Activated T-cell treated with anti-CD3 and anti-CD28 coated beads, Interleukin-2, amount 50 U/mL, for 24 hours (primary cell): Measurements from ENCODE around the gene EYS.
"Not testable (repeated sequence)": the region's sequence is repeated elsewhere in the genome, so short reads cannot be mapped to it uniquely, and the experiment has no call there.

ENCODE experiments used
- DNase-seq: peaks from one replicate; pipeline ENCODE4 v3.0.0-alpha.2; 2020
- H3K27ac Mint-ChIP-seq: 2 replicates; pipeline ENCODE4 v1.8.0; 2020; ENCODE audit warnings: mild to moderate bottlenecking, mixed read lengths
- H3K27me3 Mint-ChIP-seq: 2 replicates; pipeline ENCODE4 v1.8.0; 2020; ENCODE audit warnings: mixed read lengths
- H3K36me3 Mint-ChIP-seq: 2 replicates; pipeline ENCODE4 v1.8.0; 2020; ENCODE audit warnings: low read depth, mixed read lengths
- H3K4me1 Mint-ChIP-seq: 2 replicates; pipeline ENCODE4 v1.8.0; 2020; ENCODE audit warnings: low read depth, mixed read lengths
- H3K4me3 Mint-ChIP-seq: 2 replicates; pipeline ENCODE4 v1.8.0; 2020; ENCODE audit warnings: mild to moderate bottlenecking, moderate library complexity, mixed read lengths
- H3K9me3 Mint-ChIP-seq: 2 replicates; pipeline ENCODE4 v1.8.0; 2020; ENCODE audit warnings: mixed read lengths

Gene EYS

DNA sequence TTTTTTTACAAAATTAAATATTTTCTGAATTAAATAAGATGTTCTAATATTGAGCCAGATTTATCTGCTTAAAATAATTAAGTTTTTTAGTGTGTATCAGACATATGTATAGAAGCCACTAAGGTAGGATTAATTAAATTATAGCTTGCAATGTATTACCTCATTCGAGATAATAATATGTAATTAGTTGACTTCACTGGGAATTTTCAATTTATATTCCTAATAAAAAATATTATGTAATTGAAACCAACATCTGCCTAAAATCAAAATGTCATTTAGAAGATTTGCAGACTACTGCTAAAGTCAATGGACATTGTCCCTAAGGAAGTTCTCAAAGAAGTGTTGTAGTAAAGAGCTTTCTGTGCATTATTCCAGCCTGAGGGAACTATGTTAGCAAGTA is 254.7 kb downstream of the EYS start:
- Mint-ChIP-seq H3K9me3 (peaks cover 10% of the 10 kb centered on the region), H3K27me3 (no peaks in the 10 kb centered on the region), H3K4me1 (no peaks in the 10 kb centered on the region), H3K4me3 (no peak overlapping the region), H3K36me3 (no peaks in the 10 kb centered on the region), H3K27ac (no peak overlapping the region)
- DNase-seq = no peak

DNA sequence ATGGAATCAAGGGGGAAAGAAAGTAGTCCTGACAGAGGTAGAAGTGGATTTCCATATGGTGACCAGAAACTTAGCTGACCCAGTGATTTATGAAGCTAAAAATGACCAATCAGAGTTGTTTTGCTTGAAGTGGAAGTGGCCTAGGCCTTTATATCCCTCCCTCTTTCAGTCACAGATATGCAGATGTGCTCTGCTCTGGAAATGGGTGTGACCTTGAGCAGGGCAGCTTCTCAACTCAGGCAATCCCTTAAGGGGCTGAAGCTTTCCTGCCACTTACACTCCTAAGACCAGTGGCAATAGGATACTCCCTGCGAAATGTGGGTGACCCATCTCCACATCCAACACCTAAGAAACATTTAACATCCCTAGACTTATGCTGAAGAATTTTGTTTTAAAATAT is 256.6 kb downstream of the EYS start:
- Mint-ChIP-seq H3K36me3 (no peaks in the 10 kb centered on the region), H3K27me3 (no peaks in the 10 kb centered on the region), H3K9me3 (peaks cover 4% of the 10 kb centered on the region), H3K4me1 (no peaks in the 10 kb centered on the region), H3K27ac (no peak overlapping the region), H3K4me3 (no peak overlapping the region)
- no peak for DNase-seq

GRCh38 chr6:65449926-65450325 is 257.1 kb downstream of the EYS start:
- no peaks in the 10 kb centered on the region for H3K4me1 Mint-ChIP-seq
- no peak overlapping the region for H3K4me3 Mint-ChIP-seq
- DNase-seq = no peak
- H3K9me3 Mint-ChIP-seq = peaks cover 4% of the 10 kb centered on the region
- no peaks in the 10 kb centered on the region for H3K36me3 Mint-ChIP-seq
- no peaks in the 10 kb centered on the region for H3K27me3 Mint-ChIP-seq
- H3K27ac Mint-ChIP-seq = no peak overlapping the region

GRCh38 chr6:65448866-65449265 is 258.2 kb downstream of the EYS start:
- Mint-ChIP-seq H3K27me3 (no peaks in the 10 kb centered on the region), H3K27ac (no peak overlapping the region)
- DNase-seq = no peak

GRCh38 chr6:65436281-65436680 is 270.7 kb downstream of the EYS start:
- DNase-seq = no peak
- Mint-ChIP-seq H3K27ac (no peak overlapping the region), H3K4me3 (no peak overlapping the region), H3K36me3 (no peaks in the 10 kb centered on the region), H3K27me3 (no peaks in the 10 kb centered on the region), H3K9me3 (peaks cover 9% of the 10 kb centered on the region), H3K4me1 (no peaks in the 10 kb centered on the region)

More at GRCh38 chr6:65448866-65449265, 258.2 kb downstream of the EYS start:
- Mint-ChIP-seq H3K9me3 (peaks cover 4% of the 10 kb centered on the region), H3K36me3 (no peaks in the 10 kb centered on the region), H3K4me1 (no peaks in the 10 kb centered on the region), H3K4me3 (no peak overlapping the region)

- no peaks in the 10 kb centered on the region for H3K4me1 Mint-ChIP-seq
- DNase-seq = no peak
Observed at GRCh38 chr6:65416621-65417020, 290.4 kb downstream of the EYS start.

GRCh38 chr6:65410309-65410708 is 296.7 kb downstream of the EYS start:
- H3K27ac Mint-ChIP-seq = no peak overlapping the region
- no peaks in the 10 kb centered on the region for H3K36me3 Mint-ChIP-seq
- no peaks in the 10 kb centered on the region for H3K4me1 Mint-ChIP-seq
- peaks cover 10% of the 10 kb centered on the region for H3K9me3 Mint-ChIP-seq
- no peaks in the 10 kb centered on the region for H3K27me3 Mint-ChIP-seq
- DNase-seq = no peak
- no peak overlapping the region for H3K4me3 Mint-ChIP-seq

More at GRCh38 chr6:65416621-65417020, 290.4 kb downstream of the EYS start:
- H3K27me3 Mint-ChIP-seq = no peaks in the 10 kb centered on the region
- no peaks in the 10 kb centered on the region for H3K36me3 Mint-ChIP-seq
- no peak overlapping the region for H3K27ac Mint-ChIP-seq
- peaks cover 14% of the 10 kb centered on the region for H3K9me3 Mint-ChIP-seq
- H3K4me3 Mint-ChIP-seq = no peak overlapping the region

DNA sequence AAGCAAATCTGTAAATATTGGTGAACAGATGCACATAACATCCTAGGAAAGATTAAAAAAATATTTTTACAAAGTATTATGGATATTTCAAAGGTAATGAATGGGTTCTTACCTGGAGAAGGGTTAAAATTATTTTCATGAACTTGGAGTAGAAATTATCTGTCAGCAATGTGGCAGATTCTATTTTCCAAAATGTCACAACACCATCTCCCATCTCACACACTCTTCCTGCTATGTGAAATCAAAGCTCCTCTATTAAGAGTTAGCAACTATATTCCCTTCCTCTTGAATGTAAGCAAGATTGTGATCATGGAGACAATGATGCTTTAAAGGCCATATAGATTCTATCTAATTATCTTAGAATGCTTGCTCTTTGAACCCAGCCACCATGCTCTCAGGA is 304.5 kb downstream of the EYS start:
- DNase-seq = no peak

DNA sequence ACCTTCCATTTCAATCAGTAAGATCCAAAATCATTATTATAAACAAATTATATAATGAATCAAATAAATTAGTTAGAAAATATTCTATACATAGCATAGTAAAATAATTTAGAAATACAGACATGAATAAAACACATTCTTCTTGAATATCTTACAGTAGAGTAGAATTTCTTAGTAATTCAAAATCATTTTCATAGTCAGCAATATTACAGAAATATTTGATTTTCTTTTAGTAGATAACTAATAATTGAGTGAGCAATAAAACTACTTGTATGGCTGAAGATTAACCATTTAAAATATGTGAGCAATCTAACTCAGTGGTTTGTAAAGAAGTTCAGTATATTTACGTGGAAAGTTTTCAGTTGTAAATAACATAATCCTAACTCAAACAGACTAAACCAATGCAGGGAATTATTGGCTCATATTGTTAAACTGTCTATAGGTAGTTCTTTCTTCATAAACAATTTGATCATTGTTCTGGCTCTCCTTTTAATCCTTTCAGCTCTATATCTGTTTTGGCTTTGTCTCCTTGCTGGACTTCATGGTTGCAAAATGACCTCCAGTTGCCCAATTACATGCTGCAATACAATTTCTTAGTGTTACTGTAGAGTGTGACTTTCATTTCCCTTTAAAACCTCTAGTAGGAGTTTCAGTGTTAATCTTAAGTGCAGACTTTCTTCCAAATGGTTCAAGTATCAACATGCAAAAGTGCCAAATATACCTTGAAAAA is 307.5 kb downstream of the EYS start:
- Mint-ChIP-seq H3K4me1 (no peaks in the 10 kb centered on the region), H3K9me3 (peaks cover 8% of the 10 kb centered on the region), H3K27me3 (no peaks in the 10 kb centered on the region)

More for the DNA sequence above, 304.5 kb downstream of the EYS start:
- H3K4me3 Mint-ChIP-seq = no peak overlapping the region
- no peaks in the 10 kb centered on the region for H3K4me1 Mint-ChIP-seq
- H3K36me3 Mint-ChIP-seq = no peaks in the 10 kb centered on the region
- peaks cover 8% of the 10 kb centered on the region for H3K9me3 Mint-ChIP-seq
- no peak overlapping the region for H3K27ac Mint-ChIP-seq
- no peaks in the 10 kb centered on the region for H3K27me3 Mint-ChIP-seq

DNA sequence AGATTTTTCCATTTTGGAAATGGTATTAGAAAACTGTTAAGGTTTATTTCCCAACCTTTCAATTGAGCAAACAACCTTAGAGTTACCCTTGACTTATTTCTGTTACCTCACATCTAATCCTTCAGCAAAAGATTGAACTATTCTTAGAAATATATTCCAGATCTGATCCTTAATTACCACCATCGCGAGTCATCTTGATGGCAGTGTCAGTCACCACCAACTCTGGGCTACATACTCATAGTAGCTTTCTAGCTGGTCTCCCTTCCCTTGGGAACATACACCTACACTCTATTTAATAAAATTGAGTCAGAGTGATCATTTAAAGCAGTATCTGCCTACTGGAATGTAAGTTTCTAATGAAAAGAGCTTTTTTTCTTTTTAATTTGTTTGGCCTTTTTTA is 308.2 kb downstream of the EYS start:
- Mint-ChIP-seq H3K9me3 (peaks cover 9% of the 10 kb centered on the region), H3K4me1 (no peaks in the 10 kb centered on the region), H3K27ac (no peak overlapping the region), H3K36me3 (no peaks in the 10 kb centered on the region), H3K27me3 (no peaks in the 10 kb centered on the region), H3K4me3 (no peak overlapping the region)
- DNase-seq = no peak

More for the DNA sequence above, 307.5 kb downstream of the EYS start:
- H3K4me3 Mint-ChIP-seq = no peak overlapping the region
- H3K27ac Mint-ChIP-seq = no peak overlapping the region
- no peaks in the 10 kb centered on the region for H3K36me3 Mint-ChIP-seq
- no peak for DNase-seq

DNA sequence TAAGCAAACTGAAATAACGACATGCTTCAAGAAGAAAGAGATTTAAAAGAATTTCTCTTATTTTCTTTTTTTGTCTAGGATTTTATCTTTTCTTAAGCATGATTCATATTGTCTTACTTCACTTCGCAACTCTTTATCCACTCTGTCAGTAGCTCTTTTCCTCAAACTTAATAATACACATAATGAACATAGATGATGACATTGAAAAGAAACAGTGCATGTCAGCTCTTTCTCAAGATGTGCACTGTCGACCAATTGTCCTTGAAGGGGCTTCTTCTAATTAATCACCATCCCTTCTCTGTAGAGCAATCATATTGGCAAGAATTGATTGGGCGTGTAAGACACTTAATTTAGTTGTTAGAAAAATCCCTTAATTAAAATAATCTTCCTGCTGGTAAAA is 356.5 kb downstream of the EYS start:
- Mint-ChIP-seq H3K9me3 (peaks cover 10% of the 10 kb centered on the region), H3K27ac (no peak overlapping the region), H3K27me3 (no peaks in the 10 kb centered on the region), H3K36me3 (no peaks in the 10 kb centered on the region), H3K4me1 (no peaks in the 10 kb centered on the region), H3K4me3 (no peak overlapping the region)
- DNase-seq = no peak

GRCh38 chr6:65302655-65303054 is 404.4 kb downstream of the EYS start:
- not testable (repeated sequence) for H3K27ac Mint-ChIP-seq, H3K4me3 Mint-ChIP-seq, H3K4me1 Mint-ChIP-seq, H3K36me3 Mint-ChIP-seq, H3K9me3 Mint-ChIP-seq, DNase-seq, H3K27me3 Mint-ChIP-seq

DNA sequence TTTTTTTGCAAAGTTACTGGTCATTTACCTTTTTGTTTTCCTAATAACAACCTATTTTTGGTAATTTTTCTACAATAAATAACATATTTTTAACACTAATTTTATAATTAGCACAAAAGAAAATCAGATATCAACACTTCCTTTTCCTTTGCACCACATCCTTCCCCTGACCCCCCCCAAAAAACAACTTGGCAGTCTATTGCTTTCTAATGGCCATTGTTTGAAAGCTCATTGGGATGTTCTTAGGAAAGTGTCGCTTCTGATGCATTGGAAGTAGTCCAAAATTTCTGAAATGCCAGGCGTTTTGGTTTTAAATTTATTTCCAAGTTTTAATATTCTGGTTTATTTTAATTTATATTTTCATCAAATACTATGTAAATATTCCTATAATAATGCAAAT is 407.8 kb downstream of the EYS start:
- no peaks in the 10 kb centered on the region for H3K36me3 Mint-ChIP-seq
- DNase-seq = no peak
- no peak overlapping the region for H3K27ac Mint-ChIP-seq
- no peaks in the 10 kb centered on the region for H3K4me1 Mint-ChIP-seq
- H3K9me3 Mint-ChIP-seq = peaks cover 4% of the 10 kb centered on the region
- H3K4me3 Mint-ChIP-seq = no peak overlapping the region
- H3K27me3 Mint-ChIP-seq = no peaks in the 10 kb centered on the region

DNA sequence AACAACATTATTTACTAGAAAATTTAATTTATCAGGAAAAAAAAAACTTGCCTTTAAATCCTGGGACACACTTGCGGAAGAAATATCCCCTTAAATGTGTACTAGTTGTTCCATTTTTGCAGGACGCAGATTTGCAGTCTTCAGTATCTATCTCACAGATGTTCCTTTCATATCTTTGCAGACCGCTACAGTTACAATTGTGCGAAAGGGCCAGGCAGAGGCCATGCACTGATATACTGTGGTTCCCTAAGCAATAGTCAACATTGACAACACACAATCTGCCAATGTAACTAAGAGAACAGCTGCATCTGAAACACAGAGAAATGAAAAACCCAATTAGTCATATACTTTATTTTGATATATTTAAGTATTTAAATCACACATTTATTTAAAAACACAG is 411.2 kb downstream of the EYS start:
- peaks cover 2% of the 10 kb centered on the region for H3K9me3 Mint-ChIP-seq
- no peaks in the 10 kb centered on the region for H3K27me3 Mint-ChIP-seq
- DNase-seq = no peak
- no peaks in the 10 kb centered on the region for H3K36me3 Mint-ChIP-seq
- no peak overlapping the region for H3K4me3 Mint-ChIP-seq
- no peak overlapping the region for H3K27ac Mint-ChIP-seq
- H3K4me1 Mint-ChIP-seq = no peaks in the 10 kb centered on the region

DNA sequence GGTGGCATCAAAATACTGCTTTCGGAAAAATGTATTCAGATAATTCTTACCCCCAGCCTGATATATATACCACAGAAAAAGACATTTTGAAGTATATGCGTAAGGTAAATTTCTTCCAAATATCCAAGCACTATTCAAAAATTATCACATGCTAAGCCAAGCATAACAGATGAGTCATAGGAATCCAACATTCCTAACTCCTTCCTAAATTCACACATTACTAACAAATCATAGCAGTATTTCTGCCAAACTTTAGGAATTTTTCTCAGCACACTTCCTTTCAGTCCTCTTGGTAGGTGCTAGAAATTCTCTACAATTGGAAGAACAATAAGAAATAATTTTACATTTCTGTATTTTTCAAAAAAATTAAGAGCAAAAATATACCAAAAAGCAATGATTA is 417.5 kb downstream of the EYS start:
- H3K27ac Mint-ChIP-seq = no peak overlapping the region
- H3K36me3 Mint-ChIP-seq = no peaks in the 10 kb centered on the region
- no peaks in the 10 kb centered on the region for H3K9me3 Mint-ChIP-seq
- DNase-seq = no peak
- no peak overlapping the region for H3K4me3 Mint-ChIP-seq
- H3K27me3 Mint-ChIP-seq = no peaks in the 10 kb centered on the region
- no peaks in the 10 kb centered on the region for H3K4me1 Mint-ChIP-seq

GRCh38 chr6:65285275-65285674 is 421.8 kb downstream of the EYS start:
- Mint-ChIP-seq H3K4me1 (no peaks in the 10 kb centered on the region), H3K9me3 (peaks cover 3% of the 10 kb centered on the region), H3K27me3 (no peaks in the 10 kb centered on the region), H3K4me3 (no peak overlapping the region), H3K36me3 (no peaks in the 10 kb centered on the region), H3K27ac (no peak overlapping the region)
- no peak for DNase-seq
